Right lobe of liver (tissue), 6 donors: Measurements from ENCODE around the gene ARFGAP1. TPM values are rescaled to one million over a fixed set of nuclear protein-coding genes. Genes with fewer than 3 reads are reported as not detected.

Experiments used
- ATAC-seq, 4 donors: fragments of 200-7000 bp; cut with Tn5 transposase; one replicate each; pipeline ENCODE4 v1.9.1; 2020; ENCODE audit warnings: mild to moderate bottlenecking in 4 of 4, moderate library complexity in 4 of 4
- DNase-seq, 3 donors: peaks; one replicate each; pipeline ENCODE4 v3.0.0-alpha.2; 2020
- H3K27ac ChIP-seq, 3 donors: fragments of 200-600 bp; one replicate each; pipeline ENCODE4 v1.8.0; 2022
- H3K27me3 ChIP-seq, 2 donors: fragments of 200-600 bp; one replicate each; pipeline ENCODE4 v1.8.0; 2022
- H3K36me3 ChIP-seq, 4 donors: fragments of 200-600 bp; sonication (generic) in 1 of 4; one replicate each; pipeline versions ENCODE4 v1.5.1 to v1.8.0; 2017 to 2022; ENCODE audit warnings: control low read depth in 1 of 4
- H3K4me1 ChIP-seq, 4 donors: fragments of 200-600 bp; sonication (generic) in 1 of 4; one replicate each; pipeline versions ENCODE4 v1.5.1 to v1.8.0; 2017 to 2022; ENCODE audit warnings: control low read depth in 1 of 4
- H3K4me3 ChIP-seq, 3 donors: fragments of 200-600 bp; one replicate each; pipeline ENCODE4 v1.8.0; 2022
- H3K9me3 ChIP-seq, 4 donors: fragments of 200-600 bp; sonication (generic) in 1 of 4; one replicate each; pipeline versions ENCODE4 v1.5.1 to v1.8.0; 2017 to 2022; ENCODE audit warnings: control low read depth in 1 of 4
- POLR2A ChIP-seq: fragments of 450-650 bp; IDR thresholded peaks from one replicate; pipeline ENCODE4 v1.6.1; 2017; ENCODE audit warnings: antibody characterized with exemption, mild to moderate bottlenecking
- WGBS: methylation state at CpG from one replicate; pipeline ENCODE4 v1.1.6; 2018; ENCODE audit warnings: low coverage, low lambda C conversion rate; ENCODE audit not compliant: insufficient coverage; ENCODE audit errors: missing lambda C conversion rate; 5-methylcytosine and 5-hydroxymethylcytosine counted together
- intact Hi-C, 2 donors: fragments of 100-400 bp; cut with DNase I; formaldehyde crosslinking; loops; one replicate each; pipeline versions ENCODE4 v1.11.2 to v1.14.1; 2022
- total RNA-seq, 6 experiments: library from RNA; depleted of rRNA in 2 of 6; stranded (reverse); fragments of >200 nt in 2 of 6; fragmentation: NEBNext Ultra II Directional in 3 of 6; extraction: Animal tissue kit (Norgen Biotek cat#: 25700) in 3 of 6; gene quantifications; one replicate each; pipeline versions ENCODE4 v1.1.0 to v1.2.4, GENCODE V29; 2016 to 2023
- TF ChIP-seq, protein P1 (sequence below), 4 donors: fragments of 200-600 bp in 3 of 4; fragments of 450-650 bp in 1 of 4; IDR thresholded peaks; one replicate each; pipeline versions ENCODE4 v1.5.1 to v1.8.0; 2016 to 2022; ENCODE audit warnings: antibody characterized with exemption in 4 of 4, mild to moderate bottlenecking in 2 of 4
- donor health status: DM: no; HTN: yes; CAD: no.
- donor health status: DM: no; HTN: no; CAD: no.
- donor health status: DM: no; HTN: no; CAD: no.
- donor health status: DM: no; HTN: yes; CAD: no.
- donor health status: DM: no; HTN: yes; CAD: no.

Gene ARFGAP1
- total RNA-seq, 6 experiments from 2014 or later: 17.4 to 42.8 (median 29.5) TPM

DNA sequence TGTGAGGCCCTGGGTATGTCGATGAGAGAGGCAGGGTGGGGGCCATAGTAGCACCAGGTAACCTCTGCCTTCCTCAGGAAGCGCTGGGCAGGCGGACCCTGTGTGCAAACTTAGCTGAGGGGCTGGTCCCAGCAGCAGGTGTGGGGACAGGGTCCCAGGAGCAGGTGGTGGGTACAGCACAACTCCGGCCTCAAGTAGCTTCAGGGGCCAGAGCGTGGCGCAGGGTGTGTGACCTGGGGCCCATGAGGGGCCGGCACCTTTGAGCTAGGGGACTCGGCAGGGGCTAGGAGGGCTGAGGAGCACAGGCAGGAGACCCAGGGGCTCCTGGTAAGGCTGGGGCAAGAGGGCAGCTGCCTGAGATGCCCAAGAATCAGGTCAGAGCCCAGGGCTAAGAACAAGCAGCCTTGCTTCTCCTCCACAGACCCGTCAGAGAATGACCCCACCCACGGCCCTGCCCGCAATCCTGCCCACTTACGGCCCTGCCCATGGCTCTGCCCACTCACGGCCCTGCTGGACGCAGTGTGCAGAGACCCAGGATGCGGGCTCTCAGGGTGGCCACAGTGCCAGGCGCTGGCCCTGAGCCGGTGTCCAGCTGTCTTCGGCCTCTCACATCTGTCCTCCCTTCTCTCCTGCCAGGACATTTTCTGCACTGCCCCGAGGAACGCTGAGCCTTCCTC, 57.6 kb downstream of the ARFGAP1 start:
- TF ChIP-seq, protein P1, sequence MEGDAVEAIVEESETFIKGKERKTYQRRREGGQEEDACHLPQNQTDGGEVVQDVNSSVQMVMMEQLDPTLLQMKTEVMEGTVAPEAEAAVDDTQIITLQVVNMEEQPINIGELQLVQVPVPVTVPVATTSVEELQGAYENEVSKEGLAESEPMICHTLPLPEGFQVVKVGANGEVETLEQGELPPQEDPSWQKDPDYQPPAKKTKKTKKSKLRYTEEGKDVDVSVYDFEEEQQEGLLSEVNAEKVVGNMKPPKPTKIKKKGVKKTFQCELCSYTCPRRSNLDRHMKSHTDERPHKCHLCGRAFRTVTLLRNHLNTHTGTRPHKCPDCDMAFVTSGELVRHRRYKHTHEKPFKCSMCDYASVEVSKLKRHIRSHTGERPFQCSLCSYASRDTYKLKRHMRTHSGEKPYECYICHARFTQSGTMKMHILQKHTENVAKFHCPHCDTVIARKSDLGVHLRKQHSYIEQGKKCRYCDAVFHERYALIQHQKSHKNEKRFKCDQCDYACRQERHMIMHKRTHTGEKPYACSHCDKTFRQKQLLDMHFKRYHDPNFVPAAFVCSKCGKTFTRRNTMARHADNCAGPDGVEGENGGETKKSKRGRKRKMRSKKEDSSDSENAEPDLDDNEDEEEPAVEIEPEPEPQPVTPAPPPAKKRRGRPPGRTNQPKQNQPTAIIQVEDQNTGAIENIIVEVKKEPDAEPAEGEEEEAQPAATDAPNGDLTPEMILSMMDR (IDR thresholded peaks at IDR 0.05): no peak
- no peak for TF ChIP-seq POLR2A
- ATAC-seq: no peak
- no peaks in the 10 kb centered on the region for H3K9me3 ChIP-seq
- no peaks in the 10 kb centered on the region for H3K27me3 ChIP-seq
- no peaks in the 10 kb centered on the region for H3K36me3 ChIP-seq
- intact Hi-C loops: no loop called here
- no peak overlapping the region for H3K27ac ChIP-seq
- WGBS: 77% methylated on average over 4 of the region's 20 CpGs
- no peak for DNase-seq
- H3K4me3 ChIP-seq: no peak overlapping the region
- H3K4me1 ChIP-seq: no peaks in the 10 kb centered on the region

DNA sequence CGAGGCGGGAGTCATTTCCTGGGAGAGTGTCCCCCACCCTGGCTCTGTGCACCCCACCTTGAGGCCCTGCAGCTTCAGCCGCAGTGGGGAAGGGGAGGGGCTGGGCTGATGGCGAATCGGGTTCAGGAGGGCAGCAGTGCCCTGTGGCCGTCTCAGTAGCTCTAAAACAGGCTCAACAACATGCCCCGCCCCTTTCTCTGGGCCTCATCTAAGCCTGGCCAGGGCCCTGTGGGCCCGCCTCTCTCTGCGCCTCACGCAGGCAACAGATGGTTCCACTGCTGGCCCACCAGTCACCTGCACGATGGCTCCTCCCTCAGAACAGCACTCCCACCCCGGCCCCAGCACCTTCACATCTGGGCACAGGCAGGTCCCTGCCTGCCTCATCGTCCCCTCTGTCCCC, 58.3 kb downstream of the ARFGAP1 start:
- Histone ChIP-seq H3K27ac (no peak overlapping the region), H3K9me3 (no peaks in the 10 kb centered on the region), H3K27me3 (no peaks in the 10 kb centered on the region), H3K36me3 (no peaks in the 10 kb centered on the region), H3K4me1 (no peaks in the 10 kb centered on the region), H3K4me3 (no peak overlapping the region)
- 69% methylated on average over 9 of the region's 13 CpGs for WGBS
- TF ChIP-seq, protein P1 (IDR thresholded peaks at IDR 0.05): no peak
- no peak for TF ChIP-seq POLR2A
- ATAC-seq (no peak), DNase-seq (peak in 1 of 3 donors; percentile 43)
- intact Hi-C loops: no loop called here

DNA sequence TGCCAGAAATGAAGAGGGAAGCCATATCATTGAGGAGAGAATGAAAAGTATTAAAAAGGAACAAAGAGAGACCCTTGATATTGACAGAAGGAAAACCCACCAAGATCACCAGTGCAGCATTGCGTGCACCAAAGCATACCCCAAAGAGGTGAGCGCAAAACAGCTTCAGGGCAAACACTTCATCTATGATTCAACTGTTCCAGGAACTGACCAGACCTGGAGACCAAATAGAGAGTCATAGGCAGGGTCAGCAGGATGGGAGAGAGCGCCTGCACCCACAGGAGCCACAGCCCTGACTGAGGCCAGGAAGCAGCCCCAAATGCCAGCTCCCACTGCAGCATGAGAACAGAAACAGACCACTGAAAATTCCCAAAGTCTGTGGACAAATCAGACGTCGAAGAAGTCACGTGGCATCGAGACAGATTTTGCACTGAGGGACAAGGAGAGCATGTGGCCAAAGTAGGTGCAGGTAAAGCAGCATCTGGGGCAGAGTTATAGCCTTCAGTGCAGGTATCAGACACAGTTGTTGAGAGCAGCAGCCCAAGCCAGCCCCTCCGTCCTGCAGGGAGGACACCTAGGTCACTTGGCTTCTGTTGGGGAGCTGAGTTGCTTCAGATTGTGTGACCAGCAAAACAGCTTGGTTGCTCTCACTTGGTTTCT, 59.3 kb downstream of the ARFGAP1 start:
- no peak for ATAC-seq
- H3K27me3 ChIP-seq: no peaks in the 10 kb centered on the region
- H3K9me3 ChIP-seq: no peaks in the 10 kb centered on the region
- no peak overlapping the region for H3K27ac ChIP-seq
- TF ChIP-seq, protein P1 (IDR thresholded peaks at IDR 0.05): no peak
- TF ChIP-seq POLR2A: no peak
- no peaks in the 10 kb centered on the region for H3K4me1 ChIP-seq
- peak in 1 of 3 donors; percentile 16 for DNase-seq
- 87% methylated on average over 3 of the region's 8 CpGs for WGBS
- H3K4me3 ChIP-seq: no peak overlapping the region
- no peaks in the 10 kb centered on the region for H3K36me3 ChIP-seq
- intact Hi-C loops: no loop called here

DNA sequence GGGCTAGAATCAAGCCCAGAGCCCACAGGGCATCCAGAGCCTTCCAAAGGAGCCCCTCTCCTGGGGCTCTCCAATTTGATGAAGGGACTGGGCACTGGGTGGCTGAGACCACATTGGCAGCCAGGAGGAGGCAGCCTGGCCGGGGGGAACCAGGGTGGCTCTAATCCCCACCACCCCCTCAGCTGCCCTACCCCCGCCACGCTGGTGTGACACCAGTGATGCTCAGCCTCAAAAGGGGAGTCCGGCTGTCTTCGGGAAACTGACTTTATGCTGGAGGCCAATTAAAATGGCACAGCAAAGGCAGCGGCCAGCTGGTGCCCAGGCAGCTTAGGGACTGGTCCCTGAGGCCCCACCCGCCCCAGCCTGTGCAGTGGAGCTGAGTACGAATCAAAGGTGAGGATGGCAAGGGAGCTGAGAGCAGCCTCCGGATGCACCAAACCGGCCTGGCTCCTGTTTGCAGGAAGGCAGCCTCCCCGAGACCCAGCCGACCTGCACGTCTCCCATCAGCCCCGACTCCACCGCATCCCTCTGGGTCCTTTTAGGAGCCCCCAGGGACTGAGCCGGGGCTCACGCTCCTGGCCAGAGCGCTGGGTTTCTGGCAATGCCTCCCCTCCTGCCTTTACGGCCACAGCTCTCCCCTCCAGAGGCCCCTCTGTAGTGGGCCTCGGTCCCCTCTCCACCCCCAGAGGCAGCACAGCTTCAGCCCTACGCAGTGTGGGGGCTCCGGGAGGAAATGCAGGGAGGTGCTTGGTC, 60.1 kb downstream of the ARFGAP1 start:
- DNase-seq (no peak), ATAC-seq (no peak)
- no peaks in the 10 kb centered on the region for H3K9me3 ChIP-seq
- no peak for TF ChIP-seq POLR2A
- TF ChIP-seq, protein P1 (IDR thresholded peaks at IDR 0.05): no peak
- intact Hi-C loops: no loop called here
- no peaks in the 10 kb centered on the region for H3K27me3 ChIP-seq
- WGBS: 90% methylated on average over 2 of the region's 22 CpGs
- H3K36me3 ChIP-seq: no peaks in the 10 kb centered on the region
- H3K27ac ChIP-seq: no peak overlapping the region
- H3K4me3 ChIP-seq: no peak overlapping the region
- no peaks in the 10 kb centered on the region for H3K4me1 ChIP-seq
